IPS-20b (cell line): ENCODE results near the gene TMEM186.
"Not testable (repeated sequence)": the region's sequence is repeated elsewhere in the genome, so short reads cannot be mapped to it uniquely, and the experiment has no call there.

Experiments used
- H3K27ac ChIP-seq: one replicate; pipeline ENCODE4 v1.5.1; 2013; ENCODE audit warnings: low read length
- H3K27me3 ChIP-seq: 2 replicates; pipeline ENCODE4 v1.6.1; 2013; ENCODE audit warnings: mild to moderate bottlenecking, low read length, inconsistent platforms; ENCODE audit not compliant: insufficient read depth
- H3K36me3 ChIP-seq: 2 replicates; pipeline ENCODE4 v1.6.1; 2013; ENCODE audit warnings: low read depth, mild to moderate bottlenecking, inconsistent platforms, low read length, moderate library complexity; ENCODE audit not compliant: insufficient read depth
- H3K4me1 ChIP-seq: 2 replicates; pipeline ENCODE4 v1.6.1; 2013; ENCODE audit warnings: mild to moderate bottlenecking, control low read depth, inconsistent platforms, low read length, moderate library complexity; ENCODE audit not compliant: insufficient read depth
- H3K4me3 ChIP-seq: 2 replicates; pipeline ENCODE4 v1.5.1; 2013; ENCODE audit warnings: mild to moderate bottlenecking, low read length, inconsistent platforms
- H3K9ac ChIP-seq: 2 replicates; pipeline ENCODE4 v1.6.1; 2013; ENCODE audit warnings: low read depth, mild to moderate bottlenecking, inconsistent platforms, low read length, moderate library complexity
- H3K9me3 ChIP-seq: 2 replicates; pipeline ENCODE4 v1.6.1; 2013; ENCODE audit warnings: mild to moderate bottlenecking, low read depth, low read length, inconsistent platforms; ENCODE audit not compliant: insufficient read depth

The TMEM186 gene

DNA sequence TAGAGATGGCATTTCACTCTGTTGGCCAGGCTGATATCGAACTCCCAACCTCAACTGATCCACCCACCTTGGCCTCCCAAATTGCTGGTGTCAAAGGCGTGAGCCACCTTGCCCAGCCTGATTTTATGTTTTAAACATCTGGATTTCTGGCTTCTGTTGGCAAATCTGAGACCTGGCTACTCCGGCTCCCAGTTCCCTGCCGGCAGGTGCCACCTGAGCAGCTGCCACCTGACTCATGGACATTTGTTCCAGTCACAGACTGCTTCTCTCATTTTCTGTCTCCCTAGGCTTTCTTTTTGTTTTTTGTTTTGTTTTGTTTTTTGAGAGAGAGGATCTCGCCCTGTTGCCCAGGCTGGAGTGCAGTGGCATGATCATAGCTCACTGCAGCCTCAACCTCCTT lies 9.8 kb upstream of the TMEM186 start:
- Histone ChIP-seq H3K4me3 (no peak overlapping the region), H3K9me3 (no peaks in the 10 kb centered on the region), H3K36me3 (peaks cover 95% of the 10 kb centered on the region), H3K27ac (no peak overlapping the region), H3K4me1 (no peaks in the 10 kb centered on the region), H3K27me3 (no peaks in the 10 kb centered on the region), H3K9ac (no peak overlapping the region)

DNA sequence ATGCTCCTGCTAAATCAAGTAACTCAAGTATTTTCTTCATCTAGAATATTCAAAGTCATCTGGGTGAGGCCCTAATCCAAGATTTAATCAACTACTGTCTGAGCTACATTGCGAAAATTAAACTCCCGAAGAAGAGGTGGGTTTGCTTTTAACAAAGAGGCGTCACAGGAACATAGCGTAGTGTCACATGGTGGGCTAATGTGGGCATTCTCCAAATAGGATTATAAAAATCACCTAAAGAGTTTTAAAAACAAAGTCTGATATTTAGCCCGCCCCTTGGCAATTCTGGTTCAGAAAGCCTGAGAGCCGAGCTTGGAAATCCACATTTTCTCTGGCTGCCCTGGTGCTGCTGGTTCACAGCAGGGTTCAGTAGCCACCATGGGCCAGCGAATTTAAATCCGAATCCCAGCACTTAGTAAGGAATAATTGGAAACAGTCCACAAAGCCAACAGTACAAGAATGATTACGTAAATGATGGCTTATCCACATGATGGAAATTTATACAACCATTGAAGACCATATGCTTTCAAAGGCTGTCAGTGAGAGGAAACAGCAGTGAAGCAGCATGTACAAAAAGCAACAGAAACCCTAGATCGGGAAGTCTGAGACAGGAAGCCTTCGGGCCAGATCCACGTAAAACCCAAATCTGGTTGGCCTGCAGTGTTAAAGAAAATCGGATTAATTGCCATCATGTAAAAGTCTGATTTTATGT lies 9.0 kb upstream of the TMEM186 start:
- H3K36me3 ChIP-seq, result peaks cover 95% of the 10 kb centered on the region
- no peaks in the 10 kb centered on the region for H3K4me1 ChIP-seq
- H3K27ac ChIP-seq, result no peak overlapping the region
- H3K27me3 ChIP-seq, result no peaks in the 10 kb centered on the region
- no peaks in the 10 kb centered on the region for H3K9me3 ChIP-seq
- H3K9ac ChIP-seq, result no peak overlapping the region
- H3K4me3 ChIP-seq, result no peak overlapping the region

DNA sequence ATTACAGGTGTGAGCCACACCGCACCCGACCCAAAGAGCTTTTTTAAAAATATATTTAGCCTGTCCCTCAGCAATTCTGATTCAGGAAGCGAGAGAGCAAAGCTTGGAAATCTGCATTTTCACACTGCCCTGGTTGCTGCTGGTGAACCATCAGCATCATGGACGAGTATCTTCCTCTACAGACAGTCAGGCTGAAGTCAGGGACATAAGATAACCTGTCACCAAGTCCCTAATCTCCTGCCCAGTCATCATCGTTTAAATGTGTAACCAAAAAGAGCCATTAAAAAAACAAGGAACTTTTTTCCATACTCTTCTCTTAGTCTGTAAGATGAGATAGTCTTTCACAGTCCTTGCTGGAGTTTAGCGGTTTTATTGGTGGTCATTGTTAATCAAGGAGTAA lies 6.9 kb upstream of the TMEM186 start:
- H3K36me3 ChIP-seq, result peaks cover 90% of the 10 kb centered on the region
- no peak overlapping the region for H3K4me3 ChIP-seq
- no peaks in the 10 kb centered on the region; the same call in 1 of the 2 replicates for H3K4me1 ChIP-seq
- H3K9ac ChIP-seq, result no peak overlapping the region
- no peak overlapping the region for H3K27ac ChIP-seq
- H3K9me3 ChIP-seq, result no peaks in the 10 kb centered on the region
- no peaks in the 10 kb centered on the region for H3K27me3 ChIP-seq

DNA sequence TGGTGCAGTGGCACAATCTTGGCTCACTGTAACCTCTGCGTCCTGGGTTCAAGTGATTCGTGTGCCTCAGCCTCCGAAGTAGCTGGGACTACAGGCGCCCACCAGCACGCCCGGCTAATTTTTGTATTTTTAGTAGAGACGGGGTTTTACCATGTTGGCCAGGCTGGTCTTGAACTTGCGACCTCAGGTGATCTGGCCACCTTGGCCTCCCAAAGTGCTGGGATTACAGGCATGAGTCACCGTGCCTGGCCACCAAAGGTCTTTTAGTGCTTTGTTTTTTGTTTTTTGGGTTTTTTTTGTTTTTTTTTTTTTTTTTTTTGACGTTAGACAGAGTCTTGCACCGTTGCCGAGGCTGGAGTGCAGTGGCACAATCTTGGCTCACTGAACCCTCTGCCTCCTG lies 6.3 kb upstream of the TMEM186 start:
- H3K27me3 ChIP-seq, H3K27ac ChIP-seq, H3K4me3 ChIP-seq, H3K9ac ChIP-seq, H3K4me1 ChIP-seq, H3K9me3 ChIP-seq: not testable (repeated sequence)
- H3K36me3 ChIP-seq, result peaks cover 87% of the 10 kb centered on the region

DNA sequence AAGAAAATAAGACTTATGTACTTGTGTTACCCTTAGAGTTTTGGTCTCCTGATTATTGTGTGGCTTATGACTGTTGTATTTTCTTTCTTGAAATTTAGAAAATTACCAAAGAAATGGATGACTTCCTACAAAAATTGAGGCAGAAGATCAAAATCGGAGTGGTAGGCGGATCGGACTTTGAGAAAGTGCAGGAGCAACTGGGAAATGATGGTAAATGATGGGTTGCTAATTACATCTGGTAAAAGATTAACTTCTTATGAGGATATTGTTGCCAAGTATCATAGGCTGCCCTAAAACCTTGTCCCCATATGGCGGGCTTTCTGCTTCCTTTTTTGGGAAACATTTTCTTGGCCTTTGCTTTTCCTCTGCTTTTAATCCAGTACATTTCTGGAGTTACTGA lies 4.3 kb upstream of the TMEM186 start:
- Histone ChIP-seq H3K27me3 (no peaks in the 10 kb centered on the region), H3K9me3 (no peaks in the 10 kb centered on the region), H3K27ac (no peak overlapping the region), H3K9ac (no peak overlapping the region), H3K36me3 (peaks cover 66% of the 10 kb centered on the region), H3K4me1 (peaks cover 5% of the 10 kb centered on the region; the same call in 1 of the 2 replicates), H3K4me3 (no peak overlapping the region)

DNA sequence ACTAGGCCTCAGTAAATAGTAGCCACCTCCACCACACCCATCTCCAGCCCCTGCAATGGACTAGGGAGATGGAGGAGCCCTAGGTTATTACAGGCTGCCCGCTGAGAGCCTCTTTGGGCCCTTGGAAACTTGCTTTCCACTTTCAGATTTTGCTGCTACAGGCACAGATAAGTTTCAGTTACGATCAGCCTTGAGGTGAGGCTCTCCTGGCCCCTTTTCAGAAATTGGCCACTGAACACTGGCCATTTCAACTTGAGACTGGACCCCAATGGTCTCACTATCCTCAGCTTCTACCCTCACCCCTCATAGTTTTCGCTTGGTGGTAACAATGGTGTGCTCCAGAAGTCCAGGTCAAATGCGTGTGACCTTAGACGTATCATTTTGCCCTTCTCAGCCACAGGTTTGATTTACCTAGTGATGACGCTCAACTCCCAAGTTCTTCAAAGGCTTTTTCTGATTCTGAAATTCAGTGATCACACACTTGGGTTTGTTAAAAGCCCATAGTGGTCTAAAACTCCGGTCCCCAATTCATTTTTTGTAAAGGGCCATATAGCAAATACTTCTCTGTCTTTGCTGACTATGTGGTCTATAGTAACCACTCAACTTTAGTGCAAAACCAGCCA lies 1.2 kb upstream of the TMEM186 start:
- Histone ChIP-seq H3K9me3 (no peaks in the 10 kb centered on the region), H3K9ac (peak overlapping the region; percentile 95), H3K27ac (no peak overlapping the region), H3K27me3 (no peaks in the 10 kb centered on the region), H3K4me3 (peak overlapping the region; percentile 87), H3K4me1 (peaks cover 8% of the 10 kb centered on the region; the same call in 1 of the 2 replicates), H3K36me3 (peaks cover 39% of the 10 kb centered on the region)

DNA sequence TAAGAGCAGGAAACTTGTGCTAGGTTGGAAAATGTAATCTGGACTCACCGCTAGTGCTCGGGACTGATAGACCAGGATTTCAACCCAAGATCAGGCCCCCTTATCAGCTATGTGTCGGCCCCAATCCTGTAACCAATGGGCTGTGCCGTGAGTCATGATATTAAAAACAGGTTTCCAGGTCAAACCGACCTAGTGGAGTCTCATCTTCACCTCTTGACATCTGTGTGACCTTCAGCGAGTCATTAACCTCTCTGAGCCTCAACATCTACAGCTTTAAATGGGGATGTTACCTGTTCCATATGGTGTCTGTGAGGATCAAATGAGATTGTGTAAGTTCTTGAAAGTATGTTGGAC lies 712 bp upstream of the TMEM186 start:
- H3K27me3 ChIP-seq, result no peaks in the 10 kb centered on the region
- no peaks in the 10 kb centered on the region for H3K9me3 ChIP-seq
- H3K27ac ChIP-seq, result no peak overlapping the region
- H3K36me3 ChIP-seq, result peaks cover 36% of the 10 kb centered on the region
- peak overlapping the region; percentile 87 for H3K4me3 ChIP-seq
- H3K9ac ChIP-seq, result peak overlapping the region; percentile 95
- H3K4me1 ChIP-seq, result peaks cover 8% of the 10 kb centered on the region; the same call in 1 of the 2 replicates

DNA sequence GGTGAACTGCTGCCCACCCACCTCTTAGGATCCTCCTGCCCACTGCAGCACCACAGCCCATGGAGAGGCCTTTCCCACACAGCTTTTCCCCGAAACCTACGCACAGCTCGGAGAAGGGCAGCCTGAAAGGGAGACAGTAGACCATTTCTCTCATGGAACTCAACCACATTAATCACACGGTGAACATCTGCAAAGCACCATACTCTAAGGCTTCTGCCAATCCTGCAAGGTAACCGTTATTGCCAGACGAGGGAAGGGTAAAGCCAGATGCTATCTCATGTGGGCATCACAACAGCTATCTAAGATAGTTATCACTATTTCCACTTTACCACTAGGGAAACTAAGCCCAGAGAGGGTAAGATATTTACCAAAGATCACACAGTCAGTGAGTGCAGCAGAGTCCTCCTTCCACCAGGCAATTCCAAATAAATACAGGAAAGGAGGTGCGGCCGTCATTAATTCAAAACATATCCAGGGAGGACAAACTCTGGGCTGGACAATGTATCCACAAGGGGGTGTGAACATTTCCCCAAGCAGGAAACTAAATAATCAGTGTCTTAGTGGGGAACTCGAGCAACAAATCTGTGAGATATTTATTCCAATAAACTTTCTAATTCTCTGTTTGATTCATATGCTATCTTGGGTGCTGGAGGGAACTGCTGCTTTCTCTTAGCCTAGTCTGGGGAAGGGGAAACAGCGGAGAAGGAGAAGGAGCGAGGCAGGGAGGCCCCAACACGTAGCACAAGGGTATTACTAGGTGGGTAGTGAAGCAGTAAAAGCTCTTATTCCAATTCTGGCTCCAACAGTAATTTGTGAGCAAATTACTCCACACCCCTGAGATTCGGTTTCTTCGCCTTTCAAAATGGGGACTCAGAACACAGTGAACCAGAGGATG lies 723 bp downstream of the TMEM186 start:
- Histone ChIP-seq H3K9ac (peak overlapping the region; percentile 95; the same call in 1 of the 2 replicates), H3K4me3 (peak overlapping the region; percentile 87), H3K27ac (peak overlapping the region; percentile 73), H3K4me1 (peaks cover 8% of the 10 kb centered on the region; the same call in 1 of the 2 replicates), H3K36me3 (peaks cover 21% of the 10 kb centered on the region), H3K27me3 (no peaks in the 10 kb centered on the region), H3K9me3 (no peaks in the 10 kb centered on the region)

DNA sequence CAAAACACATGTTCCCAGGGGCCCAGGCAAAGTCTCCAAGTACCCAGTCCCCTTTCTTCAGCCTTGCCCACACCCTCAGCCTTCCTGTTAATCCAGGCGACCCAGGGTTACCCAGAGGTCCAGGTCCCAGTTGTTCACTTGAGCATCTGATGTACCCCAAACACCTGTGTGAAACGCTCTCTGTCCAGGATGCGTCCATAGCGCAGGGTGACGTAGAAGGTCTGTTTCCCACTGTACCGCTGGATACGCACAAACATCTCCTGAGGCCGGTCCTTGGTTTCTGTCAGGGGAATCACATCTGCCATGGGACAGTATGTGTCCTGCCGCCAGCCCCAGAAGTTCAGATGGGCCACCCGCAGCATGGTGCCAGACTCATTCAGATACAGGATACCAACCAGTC lies 1.6 kb downstream of the TMEM186 start:
- Histone ChIP-seq H3K9ac (no peak overlapping the region), H3K4me3 (0 out of 2 replicates have a peak overlapping the region, but pooled peaks have one; percentile 87), H3K9me3 (no peaks in the 10 kb centered on the region)

DNA sequence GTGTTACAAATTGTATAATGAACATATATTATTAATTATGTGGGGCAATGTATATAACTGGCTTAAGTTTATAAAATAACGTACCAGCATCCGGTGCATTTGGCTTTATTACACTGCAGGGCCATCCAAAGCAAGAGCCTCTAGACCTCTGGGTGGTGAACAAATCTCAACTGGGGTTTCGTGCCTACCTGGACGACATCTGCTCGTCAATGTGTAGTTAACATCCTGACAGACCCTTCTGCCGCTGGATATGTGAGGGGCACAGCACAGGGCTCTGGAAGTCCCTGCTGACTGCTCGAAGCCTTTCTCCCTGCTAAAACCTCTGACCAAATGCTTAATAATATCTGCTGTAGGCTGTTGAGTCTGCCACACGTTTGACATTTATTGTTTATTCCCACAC lies 2.3 kb downstream of the TMEM186 start:
- Histone ChIP-seq H3K4me3 (no peak overlapping the region), H3K27me3 (no peaks in the 10 kb centered on the region), H3K4me1 (peaks cover 8% of the 10 kb centered on the region; the same call in 1 of the 2 replicates), H3K9ac (no peak overlapping the region), H3K27ac (no peak overlapping the region), H3K36me3 (peaks cover 9% of the 10 kb centered on the region; the same call in 1 of the 2 replicates), H3K9me3 (no peaks in the 10 kb centered on the region)

More for the DNA sequence above, 1.6 kb downstream of the TMEM186 start:
- Histone ChIP-seq H3K36me3 (peaks cover 12% of the 10 kb centered on the region; the same call in 1 of the 2 replicates), H3K27ac (no peak overlapping the region), H3K4me1 (peaks cover 8% of the 10 kb centered on the region; the same call in 1 of the 2 replicates), H3K27me3 (no peaks in the 10 kb centered on the region)

DNA sequence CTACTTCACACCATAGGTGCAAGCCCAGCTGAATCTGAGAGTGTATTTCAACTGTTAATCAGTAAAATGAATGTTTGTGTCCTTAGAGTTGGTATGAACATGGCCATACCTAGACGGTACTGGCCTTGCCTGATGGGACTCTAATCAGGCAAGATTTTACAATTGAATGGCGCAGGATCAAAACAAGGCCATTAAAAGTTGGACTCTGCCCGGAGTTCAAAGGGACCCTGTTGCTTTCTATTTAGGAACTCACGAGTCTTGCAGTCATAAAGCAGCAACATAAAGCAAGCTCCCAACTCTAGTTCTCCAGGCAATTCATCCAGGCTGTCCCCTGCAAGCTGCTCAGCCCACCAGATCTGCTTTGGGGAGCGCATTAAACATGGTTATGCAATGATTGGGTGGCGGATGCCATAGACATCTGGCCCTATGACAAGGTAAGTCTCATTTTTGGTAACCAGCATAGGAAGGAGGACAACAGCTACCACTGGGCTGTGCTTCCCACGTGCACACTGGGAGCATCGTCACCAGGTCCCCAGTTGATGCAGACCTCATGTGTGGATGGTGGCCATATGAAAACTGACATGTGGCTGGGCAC lies 8.8 kb downstream of the TMEM186 start:
- H3K36me3 ChIP-seq, result no peaks in the 10 kb centered on the region
- no peak overlapping the region for H3K4me3 ChIP-seq
- no peaks in the 10 kb centered on the region for H3K9me3 ChIP-seq
- no peaks in the 10 kb centered on the region for H3K27me3 ChIP-seq
- H3K9ac ChIP-seq, result no peak overlapping the region
- no peak overlapping the region for H3K27ac ChIP-seq
- no peaks in the 10 kb centered on the region for H3K4me1 ChIP-seq
